HFF-Myc (cell line): ENCODE data around the gene UACA.

ENCODE experiments used
- DNase-seq: peaks from one replicate; pipeline ENCODE4 v3.0.0-alpha.2; 2011; ENCODE audit warnings: low read depth; ENCODE audit errors: extremely low read depth
- H3K4me3 ChIP-seq: replicated peaks from 2 replicates; pipeline ENCODE4 v1.5.1; 2011; ENCODE audit warnings: low read depth, mild to moderate bottlenecking, control low read depth, low read length
- CTCF ChIP-seq: IDR thresholded peaks from 2 replicates; pipeline ENCODE4 v1.5.1; 2012; ENCODE audit warnings: mild to moderate bottlenecking, low read depth, low read length, control low read depth; ENCODE audit errors: missing control alignments

The UACA gene

DNA sequence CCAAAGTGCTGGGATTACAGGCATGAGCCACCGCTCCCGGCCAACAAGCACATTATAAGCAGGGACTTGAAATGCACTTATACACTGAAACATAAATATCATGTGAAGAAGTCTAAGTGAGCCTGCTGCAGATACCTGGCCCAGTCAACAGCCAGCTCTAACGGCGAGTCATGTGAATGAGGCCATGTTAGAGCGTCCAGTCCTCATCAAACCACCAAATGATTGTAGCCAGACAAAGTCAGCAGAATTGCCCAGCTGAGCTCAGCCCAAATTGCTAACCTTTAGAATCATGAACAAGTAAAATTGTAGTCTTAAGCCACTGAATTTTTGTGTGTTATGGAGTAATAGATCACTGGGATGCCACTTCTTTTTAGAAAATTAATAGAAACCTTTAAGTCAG, 37.8 kb upstream of the UACA start:
- no peak for TF ChIP-seq CTCF
- no peak overlapping the region for H3K4me3 ChIP-seq
- no peak for DNase-seq

GRCh38 chr15:70799667-70800450, 36.5 kb upstream of the UACA start:
- no peak for DNase-seq
- no peak for TF ChIP-seq CTCF
- H3K4me3 ChIP-seq: no peak overlapping the region

- no peak overlapping the region for H3K4me3 ChIP-seq
- TF ChIP-seq CTCF: no peak
- DNase-seq: no peak
These were observed 34.1 kb upstream of the UACA start for GRCh38 chr15:70797464-70797863.

- no peak overlapping the region for H3K4me3 ChIP-seq
- TF ChIP-seq CTCF: no peak
- DNase-seq: no peak
These were observed 33.4 kb upstream of the UACA start for GRCh38 chr15:70796516-70797310.

GRCh38 chr15:70795311-70795665, 31.9 kb upstream of the UACA start:
- H3K4me3 ChIP-seq: 0 out of 2 replicates have a peak overlapping the region, but pooled peaks have one; percentile 3
- peak; percentile 97 for DNase-seq
- TF ChIP-seq CTCF: no peak

DNA sequence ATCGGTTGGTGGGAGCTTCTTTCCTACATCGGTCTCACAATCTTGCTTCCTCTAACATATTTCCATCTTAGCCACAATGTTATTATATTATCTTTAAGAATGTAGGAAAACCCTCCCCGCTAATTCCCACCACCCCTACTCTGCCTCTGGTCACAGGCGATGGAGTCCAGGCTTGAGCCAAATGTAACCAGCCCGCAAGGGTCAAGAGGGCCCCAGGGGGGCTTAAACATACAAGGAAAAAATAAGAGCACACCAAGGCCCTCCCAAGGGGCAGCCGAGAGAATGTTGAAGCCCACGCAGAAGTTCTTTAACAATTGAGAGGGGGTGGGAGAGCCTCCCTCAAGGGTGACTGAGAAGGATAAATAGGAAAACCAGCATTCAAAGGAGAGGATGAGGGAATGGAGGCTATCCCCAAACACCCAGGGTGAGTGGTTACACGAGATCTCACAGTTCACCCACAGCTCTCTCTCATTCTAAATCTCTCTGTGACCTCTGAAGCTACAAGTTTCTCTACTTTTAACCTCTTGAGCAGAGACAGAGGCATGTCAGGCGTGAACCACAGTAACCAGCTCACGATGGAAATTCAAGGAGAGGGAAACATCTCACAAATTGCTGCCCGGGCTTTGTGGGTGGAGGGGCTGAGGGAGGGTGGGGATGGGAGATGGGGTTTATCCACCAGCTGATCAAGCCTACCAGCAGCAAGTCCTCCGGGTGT, 31.4 kb upstream of the UACA start:
- 0 out of 2 replicates have a peak overlapping the region, but pooled peaks have one; percentile 8 for H3K4me3 ChIP-seq
- no peak for DNase-seq
- TF ChIP-seq CTCF: no peak
